GM10847 (cell line): ENCODE data around the gene ERO1A.

Experiments
- POLR2A ChIP-seq: IDR thresholded peaks from 2 replicates; pipeline ENCODE4 v1.6.1; 2011; ENCODE audit not compliant: insufficient read length; ENCODE audit errors: extremely low read depth

Gene ERO1A

GRCh38 chr14:52660325-52660724 lies 35.0 kb downstream of the ERO1A start:
- TF ChIP-seq POLR2A, result no peak

- TF ChIP-seq POLR2A, result no peak
Observed at GRCh38 chr14:52656905-52657304, 38.5 kb downstream of the ERO1A start.

GRCh38 chr14:52650774-52651173 lies 44.6 kb downstream of the ERO1A start:
- TF ChIP-seq POLR2A, result no peak

- no peak for TF ChIP-seq POLR2A
Observed at GRCh38 chr14:52649511-52649910, 45.8 kb downstream of the ERO1A start.

- no peak for TF ChIP-seq POLR2A
Observed at GRCh38 chr14:52641745-52642144, 53.6 kb downstream of the ERO1A start.

- no peak for TF ChIP-seq POLR2A
Observed at GRCh38 chr14:52640137-52640536, 55.2 kb downstream of the ERO1A start.

- TF ChIP-seq POLR2A, result no peak
Observed at GRCh38 chr14:52619687-52620086, 75.7 kb downstream of the ERO1A start.

GRCh38 chr14:52618602-52619001 lies 76.8 kb downstream of the ERO1A start:
- TF ChIP-seq POLR2A, result no peak

GRCh38 chr14:52610187-52610586 lies 85.2 kb downstream of the ERO1A start:
- TF ChIP-seq POLR2A, result no peak

- no peak for TF ChIP-seq POLR2A
Observed at GRCh38 chr14:52609445-52610044, 85.8 kb downstream of the ERO1A start.

GRCh38 chr14:52607061-52607460 lies 88.3 kb downstream of the ERO1A start:
- TF ChIP-seq POLR2A, result no peak

GRCh38 chr14:52602131-52602530 lies 93.2 kb downstream of the ERO1A start:
- no peak for TF ChIP-seq POLR2A

GRCh38 chr14:52599974-52600373 lies 95.4 kb downstream of the ERO1A start:
- TF ChIP-seq POLR2A, result no peak

GRCh38 chr14:52598568-52598967 lies 96.8 kb downstream of the ERO1A start:
- no peak for TF ChIP-seq POLR2A

GRCh38 chr14:52596861-52597260 lies 98.5 kb downstream of the ERO1A start:
- no peak for TF ChIP-seq POLR2A

- no peak for TF ChIP-seq POLR2A
Observed at GRCh38 chr14:52596320-52596719, 99.0 kb downstream of the ERO1A start.

GRCh38 chr14:52590318-52590717 lies 105.0 kb downstream of the ERO1A start:
- TF ChIP-seq POLR2A, result no peak
